Spleen (tissue), 11 donors: ENCODE measurements around the gene ATP2B2. TPM values are rescaled to one million over a fixed set of nuclear protein-coding genes. Genes with fewer than 3 reads are reported as not detected.

Experiments used
- DNase-seq: peaks from one replicate; pipeline ENCODE4 v3.0.0-alpha.2; 2020
- H3K27ac ChIP-seq, 8 donors: fragments of 200-600 bp; sonication (generic) in 7 of 8; 1 replicate in 4 of 8; 2 replicates in 4 of 8; pipeline versions ENCODE4 v1.5.0 to v1.8.0; 2016 to 2021; ENCODE audit warnings: inconsistent platforms in 4 of 8, mild to moderate bottlenecking in 4 of 8, moderate library complexity in 1 of 8
- H3K27me3 ChIP-seq, 7 donors: fragments of 200-600 bp; sonication (generic) in 6 of 7; replicated peaks in 1 of 7; 1 replicate in 4 of 7; 2 replicates in 3 of 7; pipeline versions ENCODE4 v1.5.0 to v1.8.0; 2016 to 2021; ENCODE audit warnings: inconsistent platforms in 3 of 7, mild to moderate bottlenecking in 1 of 7
- H3K36me3 ChIP-seq, 6 donors: fragments of 200-600 bp; sonication (generic) in 5 of 6; 1 replicate in 4 of 6; 2 replicates in 2 of 6; pipeline versions ENCODE4 v1.5.0 to v1.8.0; 2016 to 2021; ENCODE audit warnings: inconsistent platforms in 2 of 6
- H3K4me1 ChIP-seq, 6 donors: fragments of 200-600 bp; sonication (generic) in 5 of 6; 1 replicate in 3 of 6; 2 replicates in 3 of 6; pipeline versions ENCODE4 v1.5.0 to v1.8.0; 2016 to 2021; ENCODE audit warnings: inconsistent platforms in 3 of 6
- H3K4me3 ChIP-seq, 8 donors: fragments of 200-600 bp; sonication (generic) in 7 of 8; 1 replicate in 4 of 8; 2 replicates in 4 of 8; pipeline versions ENCODE4 v1.5.0 to v1.8.0; 2016 to 2021; ENCODE audit warnings: inconsistent platforms in 4 of 8, mild to moderate bottlenecking in 4 of 8, moderate library complexity in 2 of 8
- H3K9me3 ChIP-seq, 8 donors: fragments of 200-600 bp; sonication (generic) in 7 of 8; 1 replicate in 4 of 8; 2 replicates in 4 of 8; pipeline versions ENCODE4 v1.5.0 to v1.8.0; 2016 to 2021; ENCODE audit warnings: inconsistent platforms in 4 of 8
- POLR2A ChIP-seq, 3 donors: fragments of 450-650 bp; IDR thresholded peaks; one replicate each; pipeline ENCODE4 v1.5.1; 2017; ENCODE audit warnings: antibody characterized with exemption in 3 of 3, mild to moderate bottlenecking in 1 of 3
- POLR2AphosphoS5 ChIP-seq, 3 donors: sonication (generic); formaldehyde crosslinking; IDR thresholded peaks; one replicate each; pipeline ENCODE4 v1.5.1; 2017; ENCODE audit warnings: antibody characterized with exemption in 3 of 3
- WGBS, 5 donors: extraction: QIAGEN DNeasy Blood & Tissue Kit in 3 of 5; methylation state at CpG; one replicate each; pipeline versions ENCODE4 v1.1.5 to v1.1.7; 2013 to 2018; 5-methylcytosine and 5-hydroxymethylcytosine counted together
- intact Hi-C: fragments of 100-400 bp; cut with DNase I; formaldehyde crosslinking; loops from one replicate; pipeline ENCODE4 v1.15.0; 2023; ENCODE audit warnings: low total_unique reads
- microRNA-seq, 3 donors: library from miRNA; unstranded; fragments of <30 nt; microRNA quantifications; one replicate each; pipeline versions ENCODE4 to v1.1.0, GENCODE V29; 2019 to 2020
- polyA plus RNA-seq, 3 donors: library from polyadenylated mRNA; stranded (reverse); fragments of 200-250 nt; gene quantifications; one replicate each; pipeline ENCODE4 v1.2.1, GENCODE V29; 2013
- small RNA-seq, 4 donors: library from RNA; depleted of rRNA; stranded (forward); fragments of <200 nt; gene quantifications; one replicate each; pipeline ENCODE3, GENCODE V24; 2016
- total RNA-seq, 7 donors: library from RNA; depleted of rRNA in 3 of 7; stranded (reverse); fragments of >200 nt in 3 of 7; fragmentation: NEBNext Ultra II Directional in 4 of 7; extraction: Animal tissue kit (Norgen Biotek cat#: 25700) in 4 of 7; gene quantifications; one replicate each; pipeline versions ENCODE4 v1.1.0 to v1.2.1, GENCODE V29; 2016 to 2021
- TF ChIP-seq, protein P1 (sequence below), 11 experiments: fragments of 200-600 bp in 7 of 11; fragments of 450-650 bp in 4 of 11; sonication (generic) in 4 of 11; IDR thresholded peaks in 8 of 11; conservative IDR thresholded peaks in 3 of 11; 1 replicate in 7 of 11; 2 replicates in 4 of 11; pipeline versions ENCODE4 v1.4.0 to v1.8.0; 2016 to 2021; ENCODE audit warnings: antibody characterized with exemption in 11 of 11, inconsistent platforms in 4 of 11, mild to moderate bottlenecking in 1 of 11
- donor health status: healthy with polysubstance abuse.
- donor health status: DM: no; HTN: no; CAD: no; lungs with moderate emphysema.
- donor health status: DM: no; HTN: no; CAD: no.
- donor health status: Bipolar disorder and iron deficiency.
- donor health status: healthy.
- donor health status: DM: no; HTN: no; CAD: no.
- donor health status: DM: yes; HTN: yes; CAD: no.

The ATP2B2 gene
- total and polyA plus RNA-seq, 10 donors = 0.02 to 1.5 (median 0.24) TPM; not detected in 2

GRCh38 chr3:10278501-10278900 lies 226.9 kb downstream of the ATP2B2 start:
- Histone ChIP-seq H3K4me1 (peaks cover 11 to 20% (median 13%) of the 10 kb centered on the region in 6 donors), H3K27me3 (no peaks in the 10 kb centered on the region), H3K9me3 (no peaks in the 10 kb centered on the region), H3K4me3 (no peak overlapping the region), H3K36me3 (peaks cover 0 to 100% (median 64%) of the 10 kb centered on the region in 6 donors), H3K27ac (peak overlapping the region in 1 of 8 donors; percentile 11)
- intact Hi-C loops = no loop called here
- 88 to 100% (median 97%) methylated on average over 1 of the region's 1 CpG; no CpG with 5 or more reads in 1 of the 5 donors for WGBS, 5 donors
- no peak for DNase-seq
- TF ChIP-seq POLR2AphosphoS5 (IDR thresholded peaks at IDR 0.05) (no peak), POLR2A (IDR thresholded peaks at IDR 0.05) (no peak)
- TF ChIP-seq, protein P1, sequence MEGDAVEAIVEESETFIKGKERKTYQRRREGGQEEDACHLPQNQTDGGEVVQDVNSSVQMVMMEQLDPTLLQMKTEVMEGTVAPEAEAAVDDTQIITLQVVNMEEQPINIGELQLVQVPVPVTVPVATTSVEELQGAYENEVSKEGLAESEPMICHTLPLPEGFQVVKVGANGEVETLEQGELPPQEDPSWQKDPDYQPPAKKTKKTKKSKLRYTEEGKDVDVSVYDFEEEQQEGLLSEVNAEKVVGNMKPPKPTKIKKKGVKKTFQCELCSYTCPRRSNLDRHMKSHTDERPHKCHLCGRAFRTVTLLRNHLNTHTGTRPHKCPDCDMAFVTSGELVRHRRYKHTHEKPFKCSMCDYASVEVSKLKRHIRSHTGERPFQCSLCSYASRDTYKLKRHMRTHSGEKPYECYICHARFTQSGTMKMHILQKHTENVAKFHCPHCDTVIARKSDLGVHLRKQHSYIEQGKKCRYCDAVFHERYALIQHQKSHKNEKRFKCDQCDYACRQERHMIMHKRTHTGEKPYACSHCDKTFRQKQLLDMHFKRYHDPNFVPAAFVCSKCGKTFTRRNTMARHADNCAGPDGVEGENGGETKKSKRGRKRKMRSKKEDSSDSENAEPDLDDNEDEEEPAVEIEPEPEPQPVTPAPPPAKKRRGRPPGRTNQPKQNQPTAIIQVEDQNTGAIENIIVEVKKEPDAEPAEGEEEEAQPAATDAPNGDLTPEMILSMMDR (IDR thresholded peaks at IDR 0.05 in 8 of 11, conservative IDR thresholded peaks at IDR 0.05 in 3 of 11) = no peak

- no peak overlapping the region for H3K27ac ChIP-seq
- H3K4me3 ChIP-seq = no peak overlapping the region
- H3K36me3 ChIP-seq = peaks cover 0 to 100% (median 62%) of the 10 kb centered on the region in 6 donors
- DNase-seq = peak; percentile 45
- peaks cover 20 to 33% (median 25%) of the 10 kb centered on the region in 6 donors for H3K4me1 ChIP-seq
- 82 to 89% (median 87%) methylated on average over 3 of the region's 3 CpGs for WGBS, 5 donors
- TF ChIP-seq POLR2A (IDR thresholded peaks at IDR 0.05) (no peak), POLR2AphosphoS5 (IDR thresholded peaks at IDR 0.05) (no peak)
- TF ChIP-seq, protein P1 (IDR thresholded peaks at IDR 0.05 in 8 of 11, conservative IDR thresholded peaks at IDR 0.05 in 3 of 11) = no peak
- no peaks in the 10 kb centered on the region for H3K27me3 ChIP-seq
- intact Hi-C loops = no loop called here
- H3K9me3 ChIP-seq = no peaks in the 10 kb centered on the region
Observed at GRCh38 chr3:10277115-10277625, 228.2 kb downstream of the ATP2B2 start.

DNA sequence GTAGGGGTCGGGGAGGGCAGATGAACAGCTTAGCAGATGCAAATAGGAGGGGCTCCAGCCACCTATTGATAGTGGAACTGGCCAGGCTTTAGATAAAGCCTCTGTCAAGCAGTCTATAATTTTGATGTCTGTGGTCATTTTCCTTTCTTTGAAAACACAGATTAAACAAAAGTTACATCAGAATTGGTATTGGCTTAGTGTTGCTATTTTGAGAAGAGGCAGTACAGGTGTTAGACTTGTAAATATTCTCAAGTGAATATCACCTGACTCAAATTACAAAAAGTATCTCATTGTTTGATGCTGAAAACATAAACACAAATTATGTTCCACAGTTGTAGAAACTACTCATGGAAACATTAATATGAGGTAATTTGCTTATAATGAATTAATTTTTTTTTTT lies 230.8 kb downstream of the ATP2B2 start:
- DNase-seq = peak; percentile 8
- Histone ChIP-seq H3K27ac (peak overlapping the region in 3 of 8 donors; percentile 33 to 50 (median 34)), H3K36me3 (peaks cover 0 to 100% (median 67%) of the 10 kb centered on the region in 6 donors), H3K4me1 (peaks cover 20 to 55% (median 27%) of the 10 kb centered on the region in 6 donors), H3K9me3 (no peaks in the 10 kb centered on the region), H3K27me3 (no peaks in the 10 kb centered on the region), H3K4me3 (peak overlapping the region in 1 of 8 donors; percentile 17)
- WGBS, 5 donors = 56 to 79% (median 71%) methylated on average over 1 of the region's 1 CpG
- intact Hi-C loops = no loop called here
- TF ChIP-seq POLR2A (IDR thresholded peaks at IDR 0.05) (no peak), POLR2AphosphoS5 (IDR thresholded peaks at IDR 0.05) (no peak)
- TF ChIP-seq, protein P1 (IDR thresholded peaks at IDR 0.05 in 8 of 11, conservative IDR thresholded peaks at IDR 0.05 in 3 of 11) = no peak

Small RNA genes lying within 50 kb of the gene (microRNA-seq; reads per million reads assigned to microRNA genes)
- 0 reads per million in 3 donors for gene MIR378B
- 0.28 to 4.0 (median 0.70) reads per million in 3 donors for gene MIR885

Small RNA genes lying within 50 kb of the gene (small RNA-seq; reads per million reads assigned to genes)
- gene MIR378B (0 to 0.14 (median 0.06) reads per million in 4 donors), gene MIR885 (0 reads per million in 4 donors), gene RF02126 (0 reads per million in 4 donors)

Other genes starting within 250 kb of the ATP2B2 start
- gene GHRL, start 212.6 kb downstream of the ATP2B2 start, total RNA-seq = 1 to 10 TPM; 1.1 to 8.0 (median 3.8) TPM
- gene GHRL, start 212.6 kb downstream of the ATP2B2 start, polyA plus RNA-seq = 1 to 10 TPM; 3.6 to 6.6 (median 5.0) TPM
- 100 to 1,000 TPM in 1 of 7 donors, 10 to 100 TPM in 6; 61.6 to 115 (median 71.2) TPM for gene SEC13, start 184.5 kb downstream of the ATP2B2 start, total RNA-seq
- gene SEC13, start 184.5 kb downstream of the ATP2B2 start, polyA plus RNA-seq = 10 to 100 TPM; 52.1 to 78.7 (median 68.0) TPM